8988T (cell line): ENCODE data around the gene PSMC1.
"Not testable (repeated sequence)": the region's sequence is repeated elsewhere in the genome, so short reads cannot be mapped to it uniquely, and the experiment has no call there.

ENCODE experiments used
- DNase-seq: peaks from one replicate; pipeline ENCODE4 v3.0.0; 2011

The PSMC1 gene

DNA sequence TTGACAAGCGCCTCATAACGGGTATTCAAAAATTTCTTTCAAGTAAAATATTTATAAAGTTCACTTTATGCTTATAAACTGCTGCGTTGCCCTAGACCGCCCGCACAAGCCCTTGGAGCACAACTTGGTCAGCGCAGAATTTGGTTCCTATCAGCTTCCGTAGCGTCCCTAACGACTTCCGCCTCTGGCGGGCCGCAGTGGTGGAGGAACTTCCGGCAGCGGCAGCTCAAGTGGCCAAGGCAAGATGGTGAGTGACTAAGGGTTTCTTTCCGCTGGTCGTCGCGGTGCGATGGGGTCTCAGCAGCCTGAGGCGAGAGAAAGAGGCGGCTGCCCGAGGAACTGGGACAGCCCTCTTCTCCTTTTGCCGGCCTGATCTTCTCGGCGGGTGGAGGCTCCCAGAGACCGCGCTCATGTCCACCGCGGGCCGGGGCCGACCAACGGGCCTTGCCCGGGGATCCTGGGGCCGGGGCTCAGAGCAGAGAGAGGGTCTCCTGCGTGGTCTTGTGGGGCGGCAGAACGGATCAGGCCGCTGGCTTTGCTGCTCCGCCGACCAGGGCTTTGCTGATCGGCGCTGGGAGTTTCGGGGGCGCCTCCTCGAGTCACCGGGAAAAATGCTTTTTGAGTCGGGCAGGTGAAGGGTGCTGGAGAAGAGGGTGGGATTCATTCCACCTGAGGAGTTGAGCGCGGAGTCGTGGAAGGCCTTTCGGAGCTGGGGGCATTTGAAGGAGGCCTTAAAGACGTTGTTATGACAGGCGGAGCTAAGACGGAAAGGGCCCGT, at the start of gene PSMC1:
Gene PSMC1 (plus strand): TSS at position 200 of the 778 bp plus-strand sequence. CDS start 45 bp downstream, at position 245.
- DNase-seq, result peak; percentile 55

DNA sequence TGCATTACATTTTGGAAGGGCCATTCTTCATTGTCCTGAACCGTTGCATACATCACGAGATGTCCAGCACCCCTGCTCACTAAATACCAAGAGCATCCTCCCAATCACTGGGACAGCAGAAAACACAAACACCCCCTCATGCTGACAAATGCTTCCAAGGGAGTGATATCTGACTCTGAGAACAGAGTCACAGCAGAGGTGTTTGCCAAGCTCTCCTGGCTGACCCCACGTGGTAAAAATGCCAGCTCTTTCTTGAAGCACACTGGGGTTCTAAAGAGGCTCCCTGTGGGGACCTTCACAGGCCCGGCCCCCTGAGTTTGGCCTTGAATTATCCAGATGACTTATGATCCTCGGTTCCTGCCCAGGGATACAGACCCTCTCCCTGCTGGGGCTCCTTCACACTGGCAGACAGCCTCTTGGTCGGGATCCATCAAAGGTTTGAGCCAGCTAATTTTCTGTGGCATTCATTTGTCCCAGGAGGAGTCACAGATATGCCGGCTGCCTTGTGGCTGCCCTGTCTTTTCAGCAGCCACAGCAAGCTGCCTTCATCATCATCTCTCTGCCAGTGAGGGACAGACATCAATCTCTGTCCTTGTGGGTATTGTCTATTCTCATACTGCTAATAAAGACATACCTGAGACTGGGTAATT, 43.1 kb upstream of the PSMC1 start:
- DNase-seq, result no peak

DNA sequence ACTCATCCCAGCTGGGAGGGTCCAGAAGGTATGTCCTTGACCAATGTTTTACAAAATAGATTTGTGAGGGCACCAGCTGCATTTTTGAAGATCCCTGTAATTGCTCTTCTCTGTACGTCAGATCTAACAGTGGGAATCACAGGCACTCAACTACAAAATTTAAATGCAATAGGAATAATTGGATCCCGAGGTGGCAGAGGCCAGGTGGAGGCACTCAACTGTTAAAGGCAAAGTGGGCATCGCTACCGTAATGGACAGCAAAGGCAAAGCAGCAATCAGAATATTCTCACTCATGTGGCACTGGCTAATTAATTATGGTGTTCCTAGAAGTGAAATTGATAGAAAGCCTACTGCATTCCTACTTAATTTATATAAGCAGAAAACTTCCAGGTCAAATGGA, 27.9 kb upstream of the PSMC1 start:
- DNase-seq, result no peak

DNA sequence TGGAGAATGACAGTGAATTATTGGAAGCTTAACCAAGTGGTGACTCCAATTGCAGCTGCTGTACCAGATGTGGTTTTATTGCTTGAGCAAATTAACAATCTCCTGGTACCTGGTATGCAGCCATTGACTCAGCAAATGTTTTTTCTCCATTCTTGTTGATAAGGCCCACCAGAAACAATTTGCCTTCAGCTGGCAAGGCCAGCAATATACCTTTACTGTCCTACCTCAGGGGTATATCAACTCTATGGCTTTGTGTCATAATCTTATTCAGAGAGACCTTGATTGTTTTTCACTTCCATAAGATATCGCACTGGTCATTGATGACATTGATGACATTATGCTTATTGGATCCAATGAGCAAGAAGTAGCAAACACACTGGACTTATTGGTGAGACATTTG, 26.4 kb upstream of the PSMC1 start:
- not testable (repeated sequence) for DNase-seq

DNA sequence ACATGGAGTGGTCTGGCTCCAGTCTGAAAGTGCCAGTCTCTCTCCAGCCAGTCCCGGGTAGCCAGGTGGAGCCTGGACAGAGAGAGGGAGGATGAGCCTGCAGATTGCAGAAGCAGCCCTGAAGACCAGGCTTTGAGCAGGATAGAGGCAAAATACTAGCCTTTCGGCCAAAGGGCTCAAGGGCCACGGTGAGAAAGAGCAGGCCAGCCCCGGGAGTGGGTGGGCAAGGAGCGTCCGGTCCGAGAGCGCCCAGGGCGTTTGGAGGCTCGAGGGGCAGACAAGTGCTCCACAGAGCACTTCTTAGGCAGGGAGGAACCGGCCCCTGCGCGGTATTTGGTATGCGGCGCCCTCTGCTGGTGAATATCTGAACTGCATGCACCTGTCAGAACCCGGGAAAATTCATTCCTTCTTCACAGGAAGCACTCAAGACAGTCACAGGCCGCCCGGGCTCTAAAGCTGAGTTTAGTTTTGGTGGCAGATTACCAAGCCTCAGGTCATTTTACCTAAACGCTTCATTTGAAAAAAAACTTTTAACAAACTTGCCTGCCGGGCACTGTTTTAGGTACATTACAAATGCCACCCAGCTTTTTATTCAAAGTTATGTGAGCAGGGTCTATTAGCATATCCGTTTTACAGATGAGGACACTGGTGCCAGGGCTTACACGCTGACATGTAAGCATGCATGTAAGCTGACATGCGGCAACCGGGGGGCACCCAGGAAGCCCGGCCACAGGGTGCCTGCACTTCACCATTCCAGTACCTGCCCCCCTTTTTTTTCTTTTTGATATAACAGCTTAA, 21.0 kb upstream of the PSMC1 start:
- DNase-seq, result peak; percentile 62

DNA sequence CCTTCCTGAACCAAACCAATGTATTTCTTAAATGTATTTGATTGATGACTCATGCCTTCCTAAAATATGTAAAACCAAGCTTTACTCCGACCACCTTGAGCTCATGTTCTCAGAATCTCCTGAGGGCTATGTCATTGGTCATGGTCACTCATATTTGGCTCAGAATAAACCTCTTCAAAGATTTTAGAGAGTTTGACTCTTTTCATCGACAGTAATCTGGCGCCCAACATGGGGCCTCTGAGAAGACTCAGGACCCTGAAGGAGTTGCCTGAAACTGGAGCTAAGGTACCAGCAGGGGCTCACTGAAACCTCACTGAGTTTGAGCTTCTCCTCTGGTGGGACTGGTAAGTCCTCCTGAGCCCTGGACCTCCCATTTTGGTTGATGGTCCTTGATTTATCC, 17.2 kb upstream of the PSMC1 start:
- DNase-seq, result no peak

DNA sequence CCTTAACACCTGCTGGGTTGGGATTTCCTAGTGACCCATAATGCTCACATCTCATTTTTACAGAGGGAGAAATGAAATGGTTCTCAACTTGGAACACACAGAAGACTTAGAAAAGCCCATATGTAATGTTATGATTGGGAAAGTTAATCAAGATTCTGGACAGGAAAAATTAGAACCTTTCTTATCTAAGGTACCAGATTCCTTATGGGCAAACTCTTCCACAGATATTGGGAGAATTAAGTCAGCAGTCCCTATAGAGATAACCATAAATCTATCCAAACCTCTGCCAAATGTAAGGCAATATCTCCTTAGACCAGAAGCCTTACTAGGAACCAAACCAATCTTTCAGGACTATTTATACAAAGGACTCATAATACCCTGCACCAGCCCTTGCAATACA, 13.9 kb upstream of the PSMC1 start:
- no peak for DNase-seq

DNA sequence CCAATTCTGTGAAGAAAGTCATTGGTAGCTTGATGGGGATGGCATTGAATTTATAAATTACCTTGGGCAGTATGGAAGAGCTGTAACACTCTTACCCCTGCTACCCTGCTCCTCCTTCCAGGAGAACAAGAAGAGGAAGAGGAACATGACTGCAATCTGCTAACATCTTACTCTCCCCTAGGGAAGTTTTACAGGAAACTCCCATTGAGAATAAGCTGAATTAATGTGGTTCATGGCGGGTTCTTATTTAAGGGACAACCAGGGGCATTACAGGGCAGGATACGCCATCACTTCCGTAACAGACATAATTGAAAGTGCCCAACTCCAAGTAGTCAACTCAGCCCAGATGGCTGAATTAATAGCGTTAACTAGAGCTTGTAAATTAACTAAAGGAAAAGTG, 9.4 kb upstream of the PSMC1 start:
- DNase-seq, result no peak

DNA sequence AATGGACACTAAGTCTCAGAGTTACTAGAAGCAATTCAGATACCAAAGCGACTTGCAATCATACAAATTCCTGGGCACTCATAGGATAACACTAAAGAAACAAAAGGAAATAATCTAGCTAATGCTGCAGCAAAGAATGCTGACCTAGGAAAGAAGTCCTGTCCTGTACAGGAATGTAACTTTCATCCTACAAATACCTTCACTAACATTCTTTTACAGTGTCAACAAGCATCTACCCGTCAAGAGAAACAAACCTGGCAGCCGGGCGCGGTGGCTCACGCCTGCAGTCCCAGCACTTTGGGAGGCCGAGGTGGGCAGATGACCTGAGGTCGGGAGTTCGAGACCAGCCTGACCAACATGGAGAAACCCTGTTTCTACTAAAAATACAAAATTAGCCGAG, 8.9 kb upstream of the PSMC1 start:
- DNase-seq, result not testable (repeated sequence)

DNA sequence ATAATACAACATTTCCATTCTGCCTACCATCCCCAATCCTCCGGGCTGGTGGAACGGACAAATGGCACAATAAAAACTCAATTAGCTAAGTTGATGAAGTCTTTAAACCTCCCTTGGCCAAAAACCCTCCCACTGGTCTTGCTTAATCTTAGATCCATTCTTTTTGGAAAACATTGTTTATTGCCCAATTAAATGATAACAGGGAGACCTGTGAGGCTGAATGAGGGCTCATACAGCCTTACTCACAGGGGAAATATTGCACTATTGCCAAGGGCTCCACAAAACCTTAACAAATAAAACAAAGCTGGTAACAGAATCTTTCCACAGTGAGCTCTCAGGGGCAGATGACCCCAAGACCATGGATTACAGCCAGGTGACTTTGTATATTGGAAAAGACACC, 7.8 kb upstream of the PSMC1 start:
- DNase-seq, result no peak

DNA sequence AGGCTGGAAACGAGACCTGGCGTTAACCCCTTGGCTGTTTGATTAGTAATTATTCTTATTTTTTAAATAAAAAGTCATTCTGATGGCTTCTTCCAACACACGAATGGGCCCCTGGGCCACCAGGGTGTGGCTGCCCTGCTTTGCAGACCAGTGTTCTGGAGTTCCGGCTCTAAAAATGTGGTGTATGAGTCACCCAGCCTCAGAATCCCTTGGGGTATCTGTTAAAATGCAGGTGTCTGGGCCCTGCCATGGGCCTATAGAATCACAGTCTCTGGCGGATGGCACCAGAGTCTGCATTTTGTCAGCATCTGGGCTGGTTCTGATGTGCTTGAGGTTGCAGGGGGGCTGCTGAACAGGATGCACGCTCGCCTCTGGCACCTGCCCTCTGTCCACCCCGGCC, 2.5 kb upstream of the PSMC1 start:
- DNase-seq, result no peak

DNA sequence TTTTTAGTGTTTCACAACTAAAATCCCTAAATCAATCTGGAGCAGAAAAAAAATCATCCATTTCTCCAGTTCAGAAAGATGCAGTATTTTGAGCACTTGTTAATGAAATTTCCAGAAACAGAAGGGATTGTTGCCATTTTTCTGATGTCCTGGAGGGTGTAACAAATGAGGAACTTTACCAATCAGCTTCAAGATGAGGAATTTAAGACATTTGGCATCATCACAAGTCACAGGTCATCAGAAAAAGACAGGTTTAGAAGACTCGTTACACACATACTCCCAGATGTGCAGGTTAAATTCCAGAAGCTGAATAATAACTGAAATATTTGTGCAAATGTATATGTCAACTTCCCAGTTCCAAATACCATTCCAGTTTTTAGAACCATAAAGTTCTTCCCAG, 482 bp upstream of the PSMC1 start:
- no peak for DNase-seq

DNA sequence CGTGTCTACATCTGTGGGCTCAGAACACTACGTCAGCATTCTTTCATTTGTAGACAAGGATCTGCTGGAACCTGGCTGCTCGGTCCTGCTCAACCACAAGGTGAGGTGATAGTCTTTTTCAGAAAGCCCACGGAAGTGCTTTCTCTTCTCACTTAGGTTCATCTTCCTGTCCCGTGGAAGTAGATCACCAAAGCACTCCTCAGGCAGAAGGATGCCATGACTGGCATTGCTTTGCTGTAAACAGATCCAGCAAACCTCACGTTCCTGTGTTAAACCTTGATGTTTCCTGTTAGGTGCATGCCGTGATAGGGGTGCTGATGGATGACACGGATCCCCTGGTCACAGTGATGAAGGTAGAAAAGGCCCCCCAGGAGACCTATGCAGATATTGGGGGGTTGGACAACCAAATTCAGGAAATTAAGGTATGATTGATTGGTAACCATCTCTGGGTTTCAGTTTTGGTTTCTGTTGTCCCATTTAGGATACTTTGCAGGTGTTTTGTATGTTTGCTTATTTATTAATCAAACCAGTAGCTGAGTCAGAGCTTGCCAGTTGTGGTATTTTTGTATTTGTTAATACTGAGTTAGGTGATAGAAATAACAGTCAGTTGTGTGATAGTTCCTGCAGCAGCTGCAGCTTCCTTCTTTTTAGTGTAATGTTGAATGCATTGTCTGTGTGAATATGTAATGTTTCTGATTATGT, 7.5 kb downstream of the PSMC1 start:
- no peak for DNase-seq

DNA sequence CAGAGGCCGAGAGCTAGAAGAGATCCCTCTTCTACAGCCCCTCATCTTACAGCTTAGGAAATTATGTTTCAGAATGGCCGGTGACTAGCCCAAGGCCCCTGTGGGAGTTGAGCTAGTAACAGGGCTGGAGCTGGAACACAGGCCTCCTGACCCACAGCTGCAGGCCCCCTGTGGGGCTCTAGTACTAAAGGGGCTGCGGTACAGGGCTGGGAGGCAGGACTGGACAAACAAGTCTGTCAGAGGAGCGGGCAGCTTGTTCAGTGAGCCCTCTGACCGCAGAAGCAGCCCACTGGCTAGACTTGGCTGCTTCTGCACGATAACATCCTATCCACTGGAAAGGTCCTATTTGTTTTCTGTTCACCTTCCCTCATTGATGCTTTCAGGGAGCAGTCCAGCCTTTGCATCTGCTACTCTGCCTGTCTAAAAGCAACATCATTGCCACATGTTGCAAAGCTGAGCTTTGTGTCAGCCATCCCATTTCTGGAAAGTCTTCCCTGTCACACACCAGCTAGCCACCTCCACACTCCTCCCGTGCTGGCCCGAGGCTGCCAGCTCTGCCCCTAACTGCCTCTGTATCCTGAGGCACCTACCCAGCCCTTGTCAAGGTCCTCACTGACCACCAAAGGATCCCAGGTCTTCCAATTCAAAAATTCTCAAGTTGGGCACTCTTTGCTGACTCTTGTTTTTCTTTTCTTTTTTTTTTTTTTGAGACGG, 10.2 kb downstream of the PSMC1 start:
- DNase-seq, result no peak

DNA sequence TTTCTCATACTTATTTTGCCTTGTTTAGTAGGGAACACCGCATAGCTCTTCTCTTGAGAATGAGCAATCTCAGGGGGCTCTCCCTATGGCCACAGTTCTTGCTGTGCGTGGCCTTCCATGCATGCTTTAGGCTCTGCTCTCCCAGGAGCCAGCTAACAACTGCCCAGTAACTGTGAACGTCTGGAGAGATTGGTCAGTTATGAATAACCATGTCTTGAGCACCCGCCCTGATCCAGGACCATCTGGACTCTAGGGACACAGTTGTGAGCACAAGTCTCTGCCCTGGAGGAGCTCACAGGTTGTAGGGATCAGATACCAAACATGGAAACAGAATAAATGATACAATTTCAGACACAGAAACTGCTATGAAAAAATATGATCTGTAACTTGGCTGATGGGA, 12.1 kb downstream of the PSMC1 start:
- DNase-seq, result no peak

DNA sequence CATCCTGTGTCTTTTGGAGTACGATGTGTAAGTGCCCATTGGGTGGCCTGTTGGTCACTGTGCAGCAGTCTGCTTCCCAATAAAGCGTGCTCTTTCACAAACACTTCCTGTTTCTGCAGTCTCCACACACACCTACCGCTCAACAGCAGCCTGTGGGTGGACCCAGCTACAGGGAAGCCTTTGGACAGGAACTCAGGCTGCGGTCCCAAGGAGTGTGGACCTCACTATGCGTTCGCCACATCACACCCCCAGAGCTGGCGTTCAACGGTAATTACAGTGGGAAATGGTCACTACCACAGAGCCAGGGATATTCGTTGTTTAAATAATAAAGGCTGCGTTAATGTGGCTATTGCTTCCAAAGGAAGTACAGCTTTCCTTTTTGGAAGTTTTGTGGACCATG, 16.2 kb downstream of the PSMC1 start:
- DNase-seq, result no peak

DNA sequence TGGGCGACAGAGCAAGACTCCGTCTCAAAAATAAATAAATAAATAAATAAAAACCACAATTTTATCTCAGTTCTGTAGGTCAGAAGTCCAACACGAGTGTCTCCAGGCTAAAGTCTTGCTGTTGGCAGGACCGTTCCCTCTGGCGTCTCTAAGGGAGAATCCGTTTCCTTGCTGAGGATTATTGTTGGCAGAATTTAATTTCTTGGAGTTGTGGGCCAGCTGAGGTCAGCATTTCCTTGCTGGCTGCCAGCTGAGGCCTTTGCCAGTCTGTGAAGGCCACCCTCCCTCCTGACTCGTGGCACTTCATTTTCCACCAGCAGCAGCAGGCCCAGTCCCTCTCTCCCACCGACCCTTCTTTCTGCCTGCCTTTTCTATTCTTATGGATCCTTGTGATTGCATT, 17.2 kb downstream of the PSMC1 start:
- DNase-seq, result no peak

DNA sequence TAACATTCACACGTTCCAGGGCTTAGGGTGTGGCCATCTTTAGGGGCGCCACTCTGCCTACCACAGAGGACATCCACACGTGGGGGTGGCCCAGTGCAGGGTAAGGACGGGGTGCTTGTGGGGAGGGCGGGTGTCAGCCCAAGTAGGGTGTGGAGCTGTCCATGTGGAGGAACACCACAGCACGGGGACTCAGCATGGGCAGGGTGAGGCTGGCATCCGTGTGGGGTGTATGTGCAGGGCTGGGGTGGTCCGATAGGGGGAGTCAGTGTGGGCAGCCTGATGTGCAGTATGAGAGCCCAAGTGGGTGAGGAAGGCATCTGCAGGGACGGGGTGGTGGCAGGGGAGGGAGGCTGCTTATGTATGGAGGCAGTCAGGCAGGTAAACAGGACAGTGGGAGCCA, 17.7 kb downstream of the PSMC1 start:
- DNase-seq, result peak; percentile 51

DNA sequence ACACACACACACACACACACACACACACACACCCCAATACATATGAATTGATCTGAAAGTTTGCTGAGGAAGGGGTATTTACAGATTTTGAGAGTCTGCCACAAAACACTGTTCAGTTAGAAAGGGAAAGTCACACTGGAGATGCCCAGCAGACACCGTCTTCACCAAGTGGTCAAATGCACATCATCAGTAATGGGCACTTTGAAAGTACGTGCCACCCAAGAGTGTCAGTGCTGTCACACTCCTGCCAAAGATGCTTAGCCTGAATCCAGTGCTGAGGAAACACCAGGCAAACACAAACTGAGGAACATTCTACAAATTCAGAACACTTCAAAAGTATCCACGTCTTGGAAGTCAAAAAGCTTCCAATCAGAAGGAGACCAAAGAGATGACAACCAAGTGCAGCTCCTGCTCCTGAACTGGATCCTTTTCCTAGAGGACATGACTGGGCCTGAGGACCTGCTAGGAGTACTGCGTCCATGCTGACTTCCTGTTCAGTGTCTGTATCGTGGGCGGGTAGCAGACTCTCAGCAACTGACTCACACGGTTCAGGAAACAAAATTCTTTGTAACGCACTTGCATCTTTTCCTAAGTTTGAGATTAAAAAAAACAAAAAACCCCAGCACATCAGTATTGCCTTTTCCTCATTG, 18.6 kb downstream of the PSMC1 start:
- DNase-seq, result no peak

DNA sequence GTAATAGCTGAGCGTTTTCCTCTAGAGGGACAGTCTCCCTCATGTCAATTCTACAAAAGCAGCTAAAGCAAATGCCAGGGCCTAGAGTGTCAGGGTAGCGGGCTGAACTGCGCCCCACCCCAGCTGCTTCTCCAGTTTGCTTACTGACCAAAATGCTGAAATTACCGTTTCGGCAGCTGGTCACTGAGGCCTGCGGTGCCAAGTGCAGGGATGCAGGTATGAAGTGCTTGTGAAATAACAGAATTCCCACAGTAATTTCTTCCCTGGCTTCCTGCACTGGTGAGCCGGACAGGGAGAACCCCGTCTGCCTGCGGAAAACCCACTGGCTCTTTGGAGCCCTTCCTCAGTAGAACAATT, 19.1 kb downstream of the PSMC1 start:
- no peak for DNase-seq

DNA sequence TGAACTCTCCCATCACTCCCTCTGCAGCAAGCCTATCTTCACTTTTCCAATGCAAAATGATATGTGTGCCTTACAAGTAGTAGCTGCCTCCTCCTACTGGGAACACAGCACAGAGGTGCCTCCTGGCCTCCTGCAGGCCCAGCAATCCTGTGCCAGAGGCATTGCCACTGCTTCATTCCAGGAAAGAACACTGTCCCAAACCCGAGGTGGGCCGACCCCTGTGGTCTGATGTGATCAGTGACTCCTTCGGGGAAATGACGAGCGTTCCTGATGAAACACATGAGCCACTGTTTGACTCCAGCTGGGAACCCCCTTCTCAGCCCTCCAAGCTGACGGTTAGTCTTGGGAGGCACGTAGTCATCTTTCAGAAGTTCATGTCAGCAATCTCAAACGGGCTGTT, 19.5 kb downstream of the PSMC1 start:
- no peak for DNase-seq
